ENCODE data around the gene CHRNA9. TPM values are rescaled to one million over a fixed set of nuclear protein-coding genes. Genes with fewer than 3 reads are reported as not detected.
A peak's percentile ranks its signal among the peaks of the same experiment; 100 is the strongest.

The CHRNA9 gene
- polyA plus RNA-seq, 1 of the 3 experiments (the other 2 are of a cell fraction), result 0.05 TPM

GRCh38 chr4:40316782-40317635 lies 18.1 kb upstream of the CHRNA9 start (continued):
- TF ChIP-seq PBX3 (IDR thresholded peaks at IDR 0.05) (no peak), SIN3A (IDR thresholded peaks at IDR 0.05; ENCODE audit: borderline replicate concordance, low read depth, low read length) (no peak), RCOR1 (IDR thresholded peaks at IDR 0.05; ENCODE audit: low read length) (no peak), JUND (IDR thresholded peaks at IDR 0.05) (peak; percentile 46), ELF1 (IDR thresholded peaks at IDR 0.05) (no peak), MEF2A (IDR thresholded peaks at IDR 0.05; ENCODE audit: borderline replicate concordance, low read depth) (no peak), RFX5 (IDR thresholded peaks at IDR 0.05; ENCODE audit: low read length) (peak; percentile 42; the same call in 1 of the 2 replicates), MXI1 (IDR thresholded peaks at IDR 0.05; ENCODE audit: low read depth, low read length) (no peak), REST (IDR thresholded peaks at IDR 0.05; ENCODE audit: low read depth, low read length) (no peak), CTCF (IDR thresholded peaks at IDR 0.05) (peak; percentile 84), EZH2phosphoT487 (IDR thresholded peaks at IDR 0.05; ENCODE audit: borderline replicate concordance, low read depth) (no peak), CHD2 (IDR thresholded peaks at IDR 0.05; ENCODE audit: low read length, partially characterized antibody) (no peak), SMC3 (IDR thresholded peaks at IDR 0.05; ENCODE audit: low read depth, low read length) (peak; percentile 52), TEAD4 (IDR thresholded peaks at IDR 0.05; ENCODE audit: borderline replicate concordance, insufficient read depth) (no peak), IRF3 (IDR thresholded peaks at IDR 0.05; ENCODE audit: low read depth, low read length) (no peak), GATA2 (CRISPR knock-in tag; IDR thresholded peaks at IDR 0.05) (no peak)
